Neural crest cell (in vitro differentiated cells): ENCODE results near the gene SLAMF6. TPM values are rescaled to one million over a fixed set of nuclear protein-coding genes. Genes with fewer than 3 reads are reported as not detected.

Experiments
- DNase-seq: peaks from one replicate; pipeline ENCODE4 v3.0.0; 2021; ENCODE audit warnings: low read depth, mixed read lengths, low spot score
- H3K27ac Mint-ChIP-seq: one replicate; pipeline ENCODE4 v1.8.0; 2021; ENCODE audit warnings: mild to moderate bottlenecking, mixed read lengths; ENCODE audit not compliant: unreplicated experiment
- H3K27me3 Mint-ChIP-seq: 2 replicates; pipeline ENCODE4 v1.8.0; 2021; ENCODE audit warnings: low read depth, mild to moderate bottlenecking, mixed read lengths
- H3K36me3 Mint-ChIP-seq: 2 replicates; pipeline ENCODE4 v1.8.0; 2021; ENCODE audit warnings: low read depth, mild to moderate bottlenecking, mixed read lengths
- H3K4me1 Mint-ChIP-seq: 2 replicates; pipeline ENCODE4 v1.8.0; 2021; ENCODE audit warnings: mixed read lengths
- H3K4me3 Mint-ChIP-seq: one replicate; pipeline ENCODE4 v1.8.0; 2021; ENCODE audit warnings: mild to moderate bottlenecking, mixed read lengths
- H3K9me3 Mint-ChIP-seq: 2 replicates; pipeline ENCODE4 v1.8.0; 2021; ENCODE audit warnings: mixed read lengths
- CTCF ChIP-seq: fragments of 200-600 bp; sonication (generic); conservative IDR thresholded peaks from 2 replicates; pipeline ENCODE4 v1.5.0; 2021; ENCODE audit warnings: antibody characterized with exemption, mild to moderate bottlenecking
- long read RNA-seq: library from polyadenylated mRNA; unstranded; transcript quantifications from one replicate; pipeline ENCODE4 v2.0.0, GENCODE V29; 2020
- total RNA-seq: library from RNA; stranded (reverse); gene quantifications from 2 replicates; pipeline ENCODE4 v1.2.1, GENCODE V29; 2021

The SLAMF6 gene
- total RNA-seq, result not detected in 2 replicates
- long read RNA-seq, result 0 reads

DNA sequence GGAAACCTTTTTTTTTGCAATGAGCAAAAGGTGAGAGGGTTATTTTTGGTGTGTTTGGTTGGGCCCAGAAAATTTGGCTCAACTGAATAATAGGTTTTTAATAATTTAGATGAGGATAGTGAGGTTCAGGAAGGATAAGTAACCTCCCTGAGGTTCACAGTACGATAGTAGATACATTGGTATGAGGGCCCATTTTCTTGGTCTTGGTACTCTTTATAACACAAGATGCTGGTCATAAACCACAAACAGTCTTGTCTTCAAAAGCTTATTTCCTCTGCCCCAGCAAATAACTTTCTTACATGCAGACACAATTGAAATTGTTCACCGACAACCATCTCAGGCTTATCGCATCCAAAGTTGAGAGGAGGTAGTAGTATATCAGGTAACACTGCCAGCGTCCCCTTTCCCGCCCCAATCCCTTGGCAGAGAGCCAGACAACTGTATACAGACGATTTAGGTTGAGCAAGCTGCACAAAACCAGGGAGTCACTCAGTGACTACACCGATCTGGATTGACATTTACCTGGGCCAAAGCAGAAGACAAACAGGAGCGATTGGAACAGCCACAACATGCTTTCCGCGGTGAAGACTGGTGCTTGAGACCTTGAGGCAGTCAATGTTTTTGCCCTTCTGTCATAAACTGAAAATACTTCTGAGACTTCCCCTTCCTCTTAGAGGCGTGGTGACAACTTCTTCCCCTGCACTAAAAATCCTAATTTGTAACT lies at the start of gene SLAMF6:
Gene SLAMF6 (minus strand): TSS at position 634 of the 724 bp plus-strand sequence. CDS start 63 bp downstream, at position 571.
- Mint-ChIP-seq H3K9me3 (peaks cover 13% of the 10 kb centered on the region), H3K36me3 (no peaks in the 10 kb centered on the region), H3K4me3 (no peak within 1 kb of the TSS), H3K27ac (no peak within 1 kb of the TSS), H3K4me1 (no peaks in the 10 kb centered on the region), H3K27me3 (peaks cover 38% of the 10 kb centered on the region)
- no peak for DNase-seq
- no peak for TF ChIP-seq CTCF

GRCh38 chr1:160570840-160571239 lies 47.8 kb upstream of the SLAMF6 start:
- DNase-seq, result no peak
- no peaks in the 10 kb centered on the region for H3K36me3 Mint-ChIP-seq
- H3K4me1 Mint-ChIP-seq, result no peaks in the 10 kb centered on the region
- no peaks in the 10 kb centered on the region for H3K9me3 Mint-ChIP-seq
- H3K27ac Mint-ChIP-seq, result peak overlapping the region; percentile 1
- peaks cover 25% of the 10 kb centered on the region for H3K27me3 Mint-ChIP-seq
- H3K4me3 Mint-ChIP-seq, result no peak overlapping the region
- no peak for TF ChIP-seq CTCF

GRCh38 chr1:160569806-160570205 lies 46.8 kb upstream of the SLAMF6 start:
- no peak for TF ChIP-seq CTCF
- H3K36me3 Mint-ChIP-seq, result no peaks in the 10 kb centered on the region
- H3K27me3 Mint-ChIP-seq, result peaks cover 18% of the 10 kb centered on the region

DNA sequence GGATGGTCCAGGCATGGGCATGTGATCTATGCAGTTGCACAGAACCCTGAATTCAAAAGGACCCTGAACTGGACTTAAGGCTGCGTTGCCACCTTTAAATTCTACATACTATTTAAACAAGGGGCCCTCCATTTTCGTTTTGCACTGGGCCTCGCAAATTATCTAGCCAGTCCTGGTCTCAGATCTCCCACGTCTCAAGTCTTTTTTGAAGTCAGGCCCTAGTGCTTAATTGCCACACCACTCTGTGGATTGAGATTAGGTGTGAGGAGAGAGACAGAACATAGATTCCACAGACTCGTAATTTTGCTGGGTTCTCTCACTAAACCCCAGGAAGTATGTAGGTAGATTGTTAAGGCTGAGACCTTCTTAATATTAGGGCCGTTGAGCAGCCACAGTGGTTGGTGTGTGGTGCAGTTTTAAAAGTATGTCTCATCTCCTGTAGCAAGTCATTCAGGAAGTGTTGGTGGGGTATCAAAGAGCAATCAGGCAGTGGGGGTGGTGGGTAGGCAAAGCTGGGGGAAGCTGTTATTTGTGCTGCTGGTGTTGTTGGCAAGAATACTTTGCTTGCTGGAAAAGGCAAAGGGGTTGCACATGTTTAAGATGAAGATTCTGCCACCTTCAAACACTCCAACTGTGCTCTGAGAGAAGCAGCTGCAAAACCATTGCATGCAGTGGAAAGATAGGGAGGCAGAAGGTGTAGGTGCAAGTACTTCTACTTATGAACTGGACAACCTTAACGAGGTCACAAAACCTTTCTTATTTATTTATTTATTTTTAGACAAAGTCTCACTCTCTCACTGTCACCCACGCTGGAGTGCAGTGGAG lies 45.0 kb upstream of the SLAMF6 start:
- H3K27me3 Mint-ChIP-seq, result peaks cover 11% of the 10 kb centered on the region
- no peak overlapping the region for H3K27ac Mint-ChIP-seq
- no peak for TF ChIP-seq CTCF
- DNase-seq, result no peak
- H3K4me1 Mint-ChIP-seq, result no peaks in the 10 kb centered on the region
- no peaks in the 10 kb centered on the region for H3K36me3 Mint-ChIP-seq
- H3K4me3 Mint-ChIP-seq, result no peak overlapping the region
- H3K9me3 Mint-ChIP-seq, result no peaks in the 10 kb centered on the region

More at GRCh38 chr1:160569806-160570205, 46.8 kb upstream of the SLAMF6 start:
- Mint-ChIP-seq H3K4me3 (no peak overlapping the region), H3K4me1 (no peaks in the 10 kb centered on the region), H3K27ac (no peak overlapping the region), H3K9me3 (no peaks in the 10 kb centered on the region)
- no peak for DNase-seq

DNA sequence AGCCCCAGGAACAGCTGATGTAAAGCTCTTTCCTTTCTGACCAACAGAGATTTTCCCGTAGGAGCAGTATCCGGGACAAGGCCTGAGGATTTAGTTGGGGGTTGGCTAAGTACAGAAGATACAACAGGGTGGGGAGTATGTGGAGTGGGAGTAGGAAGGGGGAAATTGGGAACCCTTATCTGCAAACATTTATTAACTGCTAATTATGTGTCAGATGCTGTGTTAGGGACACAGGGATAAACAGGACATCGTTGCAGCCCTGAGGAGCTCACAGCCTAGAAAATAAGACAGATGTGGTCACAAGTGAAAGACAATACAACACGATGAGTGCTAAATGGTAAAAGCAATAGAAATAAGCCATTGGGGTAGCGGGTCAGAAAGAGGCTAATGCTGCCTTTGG lies 44.3 kb upstream of the SLAMF6 start:
- Mint-ChIP-seq H3K36me3 (no peaks in the 10 kb centered on the region), H3K27ac (no peak overlapping the region), H3K4me3 (no peak overlapping the region), H3K27me3 (peaks cover 8% of the 10 kb centered on the region), H3K9me3 (no peaks in the 10 kb centered on the region), H3K4me1 (no peaks in the 10 kb centered on the region)
- DNase-seq, result no peak
- TF ChIP-seq CTCF, result no peak
